Thyroid gland (tissue), 4 donors: ENCODE data around the gene NUP58. TPM values are rescaled to one million over a fixed set of nuclear protein-coding genes. Genes with fewer than 3 reads are reported as not detected.
"Not testable (repeated sequence)": the region's sequence is repeated elsewhere in the genome, so short reads cannot be mapped to it uniquely, and the experiment has no call there.

ENCODE experiments used
- DNase-seq, 2 donors: peaks; one replicate each; pipeline ENCODE4 v3.0.0-alpha.2; 2019
- H3K27ac ChIP-seq, 3 donors: fragments of 200-600 bp; sonication (generic); 1 replicate in 2 of 3; 2 replicates in 1 of 3; pipeline ENCODE4 v1.5.1; 2016 to 2019; ENCODE audit warnings: mild to moderate bottlenecking in 1 of 3, moderate library complexity in 1 of 3
- H3K27me3 ChIP-seq: fragments of 200-600 bp; sonication (generic); one replicate; pipeline ENCODE4 v1.5.1; 2019
- H3K36me3 ChIP-seq, 2 donors: fragments of 200-600 bp; sonication (generic); one replicate each; pipeline ENCODE4 v1.5.1; 2016 to 2019
- H3K4me1 ChIP-seq, 2 donors: fragments of 200-600 bp; sonication (generic); one replicate each; pipeline ENCODE4 v1.5.1; 2017 to 2019
- H3K4me3 ChIP-seq, 3 donors: fragments of 200-600 bp; sonication (generic); replicated peaks in 1 of 3; 1 replicate in 2 of 3; 2 replicates in 1 of 3; pipeline ENCODE4 v1.5.1; 2016; ENCODE audit warnings: mild to moderate bottlenecking in 1 of 3
- H3K9me3 ChIP-seq: fragments of 200-600 bp; sonication (generic); one replicate; pipeline ENCODE4 v1.5.1; 2017
- POLR2A ChIP-seq, 2 donors: fragments of 450-650 bp; IDR thresholded peaks; one replicate each; pipeline ENCODE4 v1.6.1; 2017; ENCODE audit warnings: antibody characterized with exemption in 2 of 2, mild to moderate bottlenecking in 2 of 2, moderate library complexity in 1 of 2
- WGBS, 2 donors: methylation state at CpG; one replicate each; pipeline ENCODE4 v1.1.5; 2017; 5-methylcytosine and 5-hydroxymethylcytosine counted together
- intact Hi-C: fragments of 100-400 bp; cut with DNase I; formaldehyde crosslinking; loops from one replicate; pipeline ENCODE4 v1.15.1; 2023
- total RNA-seq, 4 donors: library from RNA; depleted of rRNA; stranded (reverse); fragments of >200 nt; gene quantifications; one replicate each; pipeline ENCODE4 v1.2.3, GENCODE V29; 2016
- TF ChIP-seq, protein P1 (sequence below), 6 experiments: fragments of 200-600 bp in 3 of 6; fragments of 450-650 bp in 3 of 6; sonication (generic) in 3 of 6; IDR thresholded peaks; one replicate each; pipeline ENCODE4 v1.5.1; 2016 to 2019; ENCODE audit warnings: antibody characterized with exemption in 6 of 6, mild to moderate bottlenecking in 2 of 6, inconsistent platforms in 1 of 6, moderate library complexity in 1 of 6

Gene NUP58
- total RNA-seq, 4 donors from 2014 or later, result 54.7 to 112 (median 83.5) TPM

DNA sequence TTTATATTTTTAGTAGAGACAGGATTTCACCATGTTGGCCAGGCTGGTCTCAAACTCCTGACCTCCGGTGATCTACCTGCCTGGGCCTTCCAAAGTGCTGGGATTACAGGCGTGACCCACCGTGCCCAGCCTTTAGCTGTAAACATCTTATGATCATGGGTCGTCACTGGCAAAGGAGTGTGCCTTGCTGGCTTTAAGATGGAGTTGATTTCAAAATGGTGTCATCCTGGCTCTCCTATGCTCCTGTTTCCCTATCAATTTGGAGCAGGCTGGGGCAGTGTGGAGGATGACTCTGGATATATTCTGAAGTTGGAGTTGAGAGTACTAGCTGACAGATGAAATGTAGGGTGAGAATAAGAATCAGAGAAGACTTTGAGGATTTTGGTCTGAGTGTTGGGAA, 51.9 kb downstream of the NUP58 start:
- H3K9me3 ChIP-seq, result no peaks in the 10 kb centered on the region

DNA sequence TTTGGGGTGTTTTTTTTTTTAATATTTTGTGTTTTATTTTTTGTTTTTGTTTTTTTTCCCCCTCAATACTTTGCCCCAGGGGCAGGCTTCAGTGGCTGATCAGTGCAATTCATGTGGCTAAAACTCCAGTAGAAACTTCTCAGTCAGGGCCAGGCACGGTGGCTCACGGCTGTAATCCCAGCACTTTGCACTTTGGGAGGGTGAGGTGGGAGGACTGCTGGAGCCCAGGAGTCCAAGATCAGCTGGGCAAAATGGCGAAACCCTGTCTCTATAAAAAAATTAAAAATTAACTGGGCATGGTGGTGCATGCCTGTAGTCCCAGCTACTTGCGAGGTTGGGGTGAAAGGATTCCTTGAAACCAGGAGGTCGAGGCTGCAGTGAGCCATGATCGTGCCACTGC, 53.0 kb downstream of the NUP58 start:
- Histone ChIP-seq H3K27me3 (no peaks in the 10 kb centered on the region), H3K9me3 (no peaks in the 10 kb centered on the region), H3K4me1 (no peaks in the 10 kb centered on the region), H3K4me3 (no peak overlapping the region), H3K27ac (no peak overlapping the region), H3K36me3 (no peaks in the 10 kb centered on the region)
- no peak for TF ChIP-seq POLR2A (IDR thresholded peaks at IDR 0.05)
- TF ChIP-seq, protein P1, sequence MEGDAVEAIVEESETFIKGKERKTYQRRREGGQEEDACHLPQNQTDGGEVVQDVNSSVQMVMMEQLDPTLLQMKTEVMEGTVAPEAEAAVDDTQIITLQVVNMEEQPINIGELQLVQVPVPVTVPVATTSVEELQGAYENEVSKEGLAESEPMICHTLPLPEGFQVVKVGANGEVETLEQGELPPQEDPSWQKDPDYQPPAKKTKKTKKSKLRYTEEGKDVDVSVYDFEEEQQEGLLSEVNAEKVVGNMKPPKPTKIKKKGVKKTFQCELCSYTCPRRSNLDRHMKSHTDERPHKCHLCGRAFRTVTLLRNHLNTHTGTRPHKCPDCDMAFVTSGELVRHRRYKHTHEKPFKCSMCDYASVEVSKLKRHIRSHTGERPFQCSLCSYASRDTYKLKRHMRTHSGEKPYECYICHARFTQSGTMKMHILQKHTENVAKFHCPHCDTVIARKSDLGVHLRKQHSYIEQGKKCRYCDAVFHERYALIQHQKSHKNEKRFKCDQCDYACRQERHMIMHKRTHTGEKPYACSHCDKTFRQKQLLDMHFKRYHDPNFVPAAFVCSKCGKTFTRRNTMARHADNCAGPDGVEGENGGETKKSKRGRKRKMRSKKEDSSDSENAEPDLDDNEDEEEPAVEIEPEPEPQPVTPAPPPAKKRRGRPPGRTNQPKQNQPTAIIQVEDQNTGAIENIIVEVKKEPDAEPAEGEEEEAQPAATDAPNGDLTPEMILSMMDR (IDR thresholded peaks at IDR 0.05), result no peak
- WGBS, 2 donors, result 81 to 85% methylated on average over 6 of the region's 6 CpGs
- no peak for DNase-seq
- intact Hi-C loops, result no loop called here

More for the DNA sequence above, 51.9 kb downstream of the NUP58 start:
- intact Hi-C loops, result no loop called here
- no peak for TF ChIP-seq POLR2A (IDR thresholded peaks at IDR 0.05)
- TF ChIP-seq, protein P1 (IDR thresholded peaks at IDR 0.05), result no peak
- Histone ChIP-seq H3K36me3 (no peaks in the 10 kb centered on the region), H3K4me3 (no peak overlapping the region), H3K27ac (no peak overlapping the region), H3K4me1 (no peaks in the 10 kb centered on the region), H3K27me3 (no peaks in the 10 kb centered on the region)
- 88 to 93% methylated on average over 4 of the region's 4 CpGs for WGBS, 2 donors
- no peak for DNase-seq

DNA sequence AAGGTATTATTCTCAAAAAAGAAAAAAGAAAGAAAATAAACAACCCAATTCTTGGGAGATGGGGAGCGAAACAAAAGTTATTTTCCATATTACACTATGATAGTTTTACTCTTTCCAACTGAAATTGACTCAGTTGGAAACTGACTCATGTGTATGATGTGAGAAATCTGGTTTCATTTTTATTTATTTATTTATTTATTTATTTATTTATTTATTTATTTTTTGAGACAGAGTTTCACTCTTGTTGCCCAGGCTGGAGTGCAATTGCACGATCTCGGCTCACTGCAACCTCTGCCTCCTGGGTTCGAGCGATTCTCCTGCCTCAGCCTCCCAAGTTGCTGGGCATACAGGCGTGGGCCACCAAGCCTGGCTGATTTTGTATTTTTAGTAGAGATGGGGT, 59.0 kb downstream of the NUP58 start:
- H3K4me3 ChIP-seq, H3K36me3 ChIP-seq, H3K4me1 ChIP-seq, DNase-seq, H3K9me3 ChIP-seq, H3K27ac ChIP-seq, H3K27me3 ChIP-seq, intact Hi-C loops: not testable (repeated sequence)
- 95 to 96% methylated on average over 6 of the region's 6 CpGs for WGBS, 2 donors

DNA sequence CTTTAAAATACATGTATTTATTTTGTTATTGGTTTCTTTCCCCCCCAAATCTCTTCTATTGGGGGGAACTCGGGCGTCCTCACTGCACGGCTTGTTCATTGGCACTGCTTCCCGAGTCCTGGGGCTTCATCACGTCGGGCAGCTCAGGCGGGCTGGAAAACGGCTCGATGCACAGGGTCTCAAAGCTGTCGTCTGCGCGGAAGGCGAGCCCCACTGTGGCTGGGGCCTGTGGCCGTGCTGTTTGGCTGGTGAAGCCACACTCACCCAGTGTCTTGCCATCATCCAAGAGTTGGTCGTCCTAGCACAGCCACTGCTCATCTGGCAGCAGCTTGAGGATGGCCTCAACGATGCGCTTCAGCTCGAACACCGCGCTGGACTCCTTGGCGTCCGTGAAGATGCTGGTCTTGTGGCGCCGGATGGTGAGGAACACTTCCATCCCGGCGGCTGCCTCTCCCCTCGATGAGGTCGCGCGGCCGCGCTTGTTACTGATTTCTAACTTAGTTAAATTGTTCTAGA, 64.4 kb downstream of the NUP58 start:
- H3K27ac ChIP-seq, result no peak overlapping the region
- no peak overlapping the region for H3K4me3 ChIP-seq
- no peaks in the 10 kb centered on the region for H3K4me1 ChIP-seq
- DNase-seq, result no peak
- no peaks in the 10 kb centered on the region for H3K36me3 ChIP-seq
- no peaks in the 10 kb centered on the region for H3K9me3 ChIP-seq
- intact Hi-C loops, result no loop called here
- no peaks in the 10 kb centered on the region for H3K27me3 ChIP-seq
- TF ChIP-seq, protein P1 (IDR thresholded peaks at IDR 0.05), result no peak
- no peak for TF ChIP-seq POLR2A (IDR thresholded peaks at IDR 0.05)
- 93 to 95% methylated on average over 32 of the region's 32 CpGs for WGBS, 2 donors

DNA sequence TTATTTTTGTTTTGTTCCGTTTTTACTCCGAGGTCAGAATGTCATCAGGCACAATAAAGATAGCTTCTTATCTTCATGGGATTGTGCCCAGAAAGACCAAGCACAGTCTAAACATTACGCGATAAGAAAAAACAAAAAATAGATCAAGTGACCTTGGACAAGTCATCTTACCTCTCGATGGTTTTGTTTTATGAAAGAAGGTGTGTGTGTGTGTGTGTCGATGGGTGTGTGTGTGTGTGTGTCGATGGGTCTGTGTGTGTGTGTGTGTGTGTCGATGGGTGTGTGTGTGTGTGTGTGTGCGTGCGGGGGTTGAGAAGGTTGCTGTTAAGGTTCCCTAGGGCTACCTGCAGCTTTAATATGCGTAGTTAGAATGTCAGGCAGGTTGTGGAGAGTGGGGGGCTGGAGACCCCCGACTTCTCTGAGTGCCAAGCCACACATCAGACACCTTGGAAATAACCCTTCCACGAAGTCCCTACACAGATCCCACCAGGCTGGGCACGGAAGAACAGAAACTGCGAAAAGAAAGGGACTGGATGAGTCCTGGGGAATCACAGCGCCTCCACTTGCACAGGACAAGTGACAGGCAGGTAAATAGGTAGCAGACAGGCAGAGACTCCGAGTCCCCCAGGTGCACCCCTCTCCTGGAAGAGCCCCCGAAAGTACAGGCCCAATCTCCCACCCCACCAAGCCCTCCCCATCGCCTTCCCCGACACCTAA, 69.9 kb downstream of the NUP58 start:
- intact Hi-C loops, result loop anchor here (10.0 kb wide), 1 partner anchor 137 kb away; no protein-coding TSS in a partner anchor
- no peak for DNase-seq

More for the DNA sequence above, 69.9 kb downstream of the NUP58 start:
- WGBS, 2 donors, result 49 to 60% methylated on average over 14 to 20 of the region's 20 CpGs
- H3K9me3 ChIP-seq, result no peaks in the 10 kb centered on the region
- no peak overlapping the region for H3K27ac ChIP-seq
- H3K4me3 ChIP-seq, result peak overlapping the region in 1 of 3 donors; percentile 14
- peaks cover 7% of the 10 kb centered on the region for H3K27me3 ChIP-seq
- H3K36me3 ChIP-seq, result no peaks in the 10 kb centered on the region
- peaks cover 0 to 11% of the 10 kb centered on the region in 2 donors for H3K4me1 ChIP-seq
- TF ChIP-seq POLR2A (IDR thresholded peaks at IDR 0.05), result no peak
- TF ChIP-seq, protein P1 (IDR thresholded peaks at IDR 0.05), result no peak
